HEK293T (cell line): ENCODE data around the gene FGF22.

Experiments used
- ELF4 ChIP-seq: fragments of 450-650 bp; IDR thresholded peaks from 2 replicates; pipeline ENCODE4 v1.6.1; 2017; ENCODE audit warnings: antibody characterized with exemption
- PKNOX1 ChIP-seq: fragments of 450-650 bp; IDR thresholded peaks from 2 replicates; pipeline ENCODE4 v1.6.1; 2016

DNA sequence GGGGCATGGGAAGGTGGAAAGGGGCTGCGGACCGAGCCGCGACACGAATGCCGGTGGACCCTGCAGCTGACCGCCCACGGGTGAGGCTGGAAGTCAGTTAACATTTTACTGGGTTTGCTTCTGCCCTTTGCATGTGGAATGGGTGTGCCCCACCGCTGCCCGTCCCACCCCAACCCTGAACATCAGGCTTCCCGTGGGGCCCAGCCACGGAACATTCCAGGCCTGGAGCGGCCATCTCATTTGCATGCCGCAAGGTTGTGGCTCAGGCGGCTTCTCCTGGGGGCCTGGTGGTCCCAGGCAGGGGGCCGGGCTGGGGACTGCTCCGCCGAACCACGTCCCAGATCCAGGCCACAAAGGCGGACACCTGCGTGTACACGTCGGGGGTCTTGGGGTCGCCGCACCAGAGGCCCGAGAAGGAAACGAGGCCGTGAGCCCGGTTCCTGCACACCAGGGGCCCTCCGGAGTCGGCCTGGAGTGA, 45.8 kb downstream of the FGF22 start:
- TF ChIP-seq ELF4 (no peak), PKNOX1 (no peak)
